Fibroblast of pulmonary artery (primary cell): ENCODE results near the gene CCDC7.
"Not testable (repeated sequence)": the region's sequence is repeated elsewhere in the genome, so short reads cannot be mapped to it uniquely, and the experiment has no call there.

ENCODE experiments used
- DNase-seq: peaks from one replicate; pipeline ENCODE4 v3.0.0-alpha.2; 2010; ENCODE audit warnings: low read depth
- H3K4me3 ChIP-seq: replicated peaks from 2 replicates; pipeline ENCODE4 v1.5.1; 2011; ENCODE audit warnings: low read depth, mild to moderate bottlenecking, control low read depth, low read length, moderate library complexity
- TF ChIP-seq, protein P1 (sequence below): IDR thresholded peaks from 2 replicates; pipeline ENCODE4 v1.5.1; 2011; ENCODE audit warnings: mild to moderate bottlenecking, control low read depth, low read length, inconsistent platforms; ENCODE audit errors: missing control alignments

The CCDC7 gene

GRCh38 chr10:32454148-32454547, 8.2 kb downstream of the CCDC7 start:
- TF ChIP-seq, protein P1, sequence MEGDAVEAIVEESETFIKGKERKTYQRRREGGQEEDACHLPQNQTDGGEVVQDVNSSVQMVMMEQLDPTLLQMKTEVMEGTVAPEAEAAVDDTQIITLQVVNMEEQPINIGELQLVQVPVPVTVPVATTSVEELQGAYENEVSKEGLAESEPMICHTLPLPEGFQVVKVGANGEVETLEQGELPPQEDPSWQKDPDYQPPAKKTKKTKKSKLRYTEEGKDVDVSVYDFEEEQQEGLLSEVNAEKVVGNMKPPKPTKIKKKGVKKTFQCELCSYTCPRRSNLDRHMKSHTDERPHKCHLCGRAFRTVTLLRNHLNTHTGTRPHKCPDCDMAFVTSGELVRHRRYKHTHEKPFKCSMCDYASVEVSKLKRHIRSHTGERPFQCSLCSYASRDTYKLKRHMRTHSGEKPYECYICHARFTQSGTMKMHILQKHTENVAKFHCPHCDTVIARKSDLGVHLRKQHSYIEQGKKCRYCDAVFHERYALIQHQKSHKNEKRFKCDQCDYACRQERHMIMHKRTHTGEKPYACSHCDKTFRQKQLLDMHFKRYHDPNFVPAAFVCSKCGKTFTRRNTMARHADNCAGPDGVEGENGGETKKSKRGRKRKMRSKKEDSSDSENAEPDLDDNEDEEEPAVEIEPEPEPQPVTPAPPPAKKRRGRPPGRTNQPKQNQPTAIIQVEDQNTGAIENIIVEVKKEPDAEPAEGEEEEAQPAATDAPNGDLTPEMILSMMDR, result no peak
- DNase-seq, result no peak
- no peak overlapping the region for H3K4me3 ChIP-seq

DNA sequence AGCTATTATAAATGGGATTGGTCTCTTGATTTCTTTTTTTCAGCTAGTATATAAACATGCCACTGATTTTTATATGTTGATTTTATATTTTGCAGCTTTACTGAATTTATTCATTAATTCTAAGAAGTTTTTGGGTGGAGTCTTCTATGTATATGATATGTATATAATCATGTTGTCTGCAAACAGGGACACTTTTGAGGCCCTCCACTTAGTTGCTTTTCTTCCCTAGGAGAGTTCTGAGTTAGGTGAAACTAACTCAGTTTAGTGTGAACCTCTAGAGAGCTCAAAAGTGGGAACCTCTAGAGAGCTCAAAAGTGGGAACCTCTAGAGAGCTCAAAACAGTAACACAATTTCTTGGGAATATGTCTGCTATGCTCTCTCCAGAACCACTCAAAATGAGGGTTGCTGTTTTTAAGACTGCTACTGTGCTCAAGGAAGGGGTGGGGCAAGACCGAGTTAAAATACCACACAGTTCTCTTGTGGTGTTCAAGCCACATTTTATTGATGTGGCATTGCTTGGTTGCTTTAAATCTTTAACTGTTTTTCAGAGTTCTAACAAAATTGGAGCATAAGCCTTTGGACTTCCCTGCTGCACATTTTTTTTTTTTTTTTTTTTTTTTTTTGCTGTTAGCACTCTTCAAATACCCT, 13.2 kb downstream of the CCDC7 start:
- TF ChIP-seq, protein P1, result no peak
- no peak overlapping the region for H3K4me3 ChIP-seq

GRCh38 chr10:32461203-32461602, 15.3 kb downstream of the CCDC7 start:
- no peak overlapping the region for H3K4me3 ChIP-seq
- no peak for DNase-seq
- TF ChIP-seq, protein P1, result no peak

More for the DNA sequence above, 13.2 kb downstream of the CCDC7 start:
- DNase-seq, result no peak

DNA sequence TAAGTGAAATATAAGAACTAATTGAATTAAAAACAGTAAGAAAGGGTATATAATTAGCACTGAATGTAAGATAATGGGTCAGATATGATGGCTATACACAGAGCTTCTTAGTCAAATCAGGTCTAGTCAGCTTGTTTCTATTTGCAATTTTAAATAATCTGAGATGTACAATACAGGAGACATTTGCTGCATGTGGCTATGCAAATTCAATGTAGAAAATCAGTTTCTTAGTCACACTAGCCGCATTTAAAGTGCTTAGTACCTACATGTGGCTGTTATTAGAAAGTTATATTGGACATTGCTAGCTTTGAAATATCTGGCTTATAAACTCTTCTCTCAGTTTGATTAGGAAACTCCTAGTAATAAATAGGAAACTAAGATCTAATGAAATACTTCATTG, 25.3 kb downstream of the CCDC7 start:
- no peak overlapping the region for H3K4me3 ChIP-seq
- no peak for DNase-seq
- TF ChIP-seq, protein P1, result no peak

- no peak for DNase-seq
- TF ChIP-seq, protein P1, result no peak
- no peak overlapping the region for H3K4me3 ChIP-seq
These were observed 31.6 kb downstream of the CCDC7 start for GRCh38 chr10:32477499-32477898.

DNA sequence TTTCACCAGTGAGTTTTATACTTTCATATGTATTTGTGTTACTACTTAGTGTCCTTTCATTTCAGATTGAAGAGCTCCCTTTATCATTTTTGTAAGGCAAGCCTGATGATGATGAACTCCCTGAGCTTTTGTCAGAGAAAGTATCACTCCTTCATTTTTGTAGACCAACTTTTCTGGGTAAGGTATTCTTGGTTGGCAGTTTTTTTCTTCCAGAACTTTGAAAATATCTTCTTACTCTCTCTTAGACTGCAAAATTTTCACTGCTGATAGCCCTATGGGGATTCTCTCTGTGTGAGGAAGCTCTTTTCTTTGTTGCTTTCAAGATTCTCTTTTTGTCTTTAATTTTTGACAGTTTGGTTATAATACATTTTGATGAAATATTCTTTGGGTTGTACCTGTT, 35.7 kb downstream of the CCDC7 start:
- H3K4me3 ChIP-seq, result no peak overlapping the region
- TF ChIP-seq, protein P1, result no peak
- DNase-seq, result no peak

DNA sequence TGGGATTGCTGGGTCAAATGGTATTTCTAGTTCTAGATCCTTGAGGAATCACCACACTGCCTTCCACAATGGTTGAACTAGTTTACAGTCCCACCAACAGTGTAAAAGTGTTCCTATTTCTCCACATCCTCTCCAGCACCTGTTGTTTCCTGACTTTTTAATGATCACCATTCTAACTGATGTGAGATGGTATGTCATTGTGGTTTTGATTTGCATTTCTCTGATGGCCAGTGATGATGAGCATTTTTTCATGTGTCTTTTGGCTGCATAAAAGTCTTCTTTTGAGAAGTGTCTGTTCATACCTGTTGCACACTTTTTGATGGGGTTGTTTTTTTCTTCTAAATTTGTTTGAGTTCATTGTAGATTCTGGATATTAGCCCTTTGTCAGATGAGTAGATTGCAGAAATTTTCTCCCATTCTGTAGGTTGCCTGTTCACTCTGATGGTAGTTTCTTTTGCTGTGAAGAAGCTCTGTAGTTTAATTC, 37.1 kb downstream of the CCDC7 start:
- DNase-seq, result not testable (repeated sequence)

DNA sequence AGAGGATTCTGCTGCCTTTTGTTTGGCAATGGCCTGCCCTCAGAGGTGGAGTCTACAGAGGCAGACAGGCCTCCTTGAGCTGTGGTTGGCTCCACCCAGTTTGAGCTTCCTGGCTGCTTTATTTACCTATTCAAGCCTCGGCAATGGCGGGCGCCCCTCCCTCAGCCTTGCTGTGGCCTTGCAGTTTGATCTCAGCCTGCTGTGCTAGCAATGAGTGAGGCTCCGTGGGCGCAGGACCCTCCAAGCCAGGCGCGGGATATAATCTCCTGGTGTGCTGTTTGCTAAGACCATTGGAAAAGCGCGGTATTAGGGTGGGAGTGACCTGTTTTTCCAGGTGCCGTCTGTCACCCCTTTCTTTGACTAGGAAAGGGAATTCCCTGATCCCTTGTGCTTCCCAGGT, 42.1 kb downstream of the CCDC7 start:
- DNase-seq, result not testable (repeated sequence)

More for the DNA sequence above, 37.1 kb downstream of the CCDC7 start:
- not testable (repeated sequence) for H3K4me3 ChIP-seq

More for the DNA sequence above, 42.1 kb downstream of the CCDC7 start:
- not testable (repeated sequence) for H3K4me3 ChIP-seq
